Measurements from ENCODE around the gene FCHO2. TPM values are rescaled to one million over a fixed set of nuclear protein-coding genes. Genes with fewer than 3 reads are reported as not detected.
A peak's percentile ranks its signal among the peaks of the same experiment; 100 is the strongest.

The FCHO2 gene
- total RNA-seq: 10 to 100 TPM; 38.7 to 57.0 (median 46.5) TPM

- Histone ChIP-seq H3K4me3 (replicated peaks in 1 of 3) (peak within 1 kb of the TSS; percentile 43 to 92 (median 81)), H3K4me1 (peaks cover 47 to 58% of the 10 kb centered on the region in 2 donors), H3K27me3 (no peaks in the 10 kb centered on the region), H3K36me3 (no peaks in the 10 kb centered on the region), H3K9me3 (no peaks in the 10 kb centered on the region), H3K27ac (peak within 1 kb of the TSS; percentile 91 to 99 (median 96))
- intact Hi-C loops (cut with DNase I): no loop called here
- WGBS, 2 donors: 0 to 1% methylated on average over 35 to 46 of the region's 64 CpGs
- TF ChIP-seq CTCF (IDR thresholded peaks at IDR 0.05) (peak; percentile 69 to 93 (median 81)), POLR2A (IDR thresholded peaks at IDR 0.05) (peak; percentile 67 to 89)
- DNase-seq: peak; percentile 100
Measured at GRCh38 chr5:72955768-72956323, at the start of gene FCHO2. FCHO2 (plus strand) TSS chr5:72956041; CDS start chr5:72956097, 56 bp downstream.

GRCh38 chr5:72906806-72907205 lies 49.0 kb upstream of the FCHO2 start:
- no peak for DNase-seq
- Histone ChIP-seq H3K9me3 (no peaks in the 10 kb centered on the region), H3K27me3 (no peaks in the 10 kb centered on the region), H3K27ac (no peak overlapping the region), H3K4me3 (replicated peaks in 1 of 3) (no peak overlapping the region), H3K4me1 (no peaks in the 10 kb centered on the region), H3K36me3 (peaks cover 44 to 60% of the 10 kb centered on the region in 2 donors)
- intact Hi-C loops (cut with DNase I): no loop called here
- no peak for TF ChIP-seq POLR2A (IDR thresholded peaks at IDR 0.05)
- TF ChIP-seq CTCF (IDR thresholded peaks at IDR 0.05): no peak

GRCh38 chr5:72908664-72909063 lies 47.2 kb upstream of the FCHO2 start:
- Histone ChIP-seq H3K4me1 (no peaks in the 10 kb centered on the region), H3K4me3 (replicated peaks in 1 of 3) (no peak overlapping the region), H3K9me3 (no peaks in the 10 kb centered on the region), H3K27me3 (no peaks in the 10 kb centered on the region), H3K36me3 (peaks cover 39 to 53% of the 10 kb centered on the region in 2 donors), H3K27ac (no peak overlapping the region)
- intact Hi-C loops (cut with DNase I): no loop called here
- 88 to 89% methylated on average over 6 of the region's 6 CpGs for WGBS, 2 donors
- no peak for DNase-seq
- TF ChIP-seq CTCF (IDR thresholded peaks at IDR 0.05) (no peak), POLR2A (IDR thresholded peaks at IDR 0.05) (no peak)

GRCh38 chr5:72917371-72917776 lies 38.5 kb upstream of the FCHO2 start:
- no peak for DNase-seq
- H3K9me3 ChIP-seq: no peaks in the 10 kb centered on the region
- no peak overlapping the region for H3K27ac ChIP-seq
- H3K4me1 ChIP-seq: peaks cover 0 to 5% of the 10 kb centered on the region in 2 donors
- intact Hi-C loops (cut with DNase I): no loop called here
- TF ChIP-seq POLR2A (IDR thresholded peaks at IDR 0.05): no peak
- no peak for TF ChIP-seq CTCF (IDR thresholded peaks at IDR 0.05)
- no peak overlapping the region for H3K4me3 ChIP-seq (replicated peaks in 1 of 3)
- no peaks in the 10 kb centered on the region for H3K27me3 ChIP-seq
- no peaks in the 10 kb centered on the region for H3K36me3 ChIP-seq
- 93 to 95% methylated on average over 1 of the region's 1 CpG for WGBS, 2 donors

GRCh38 chr5:72920690-72921502 lies 34.9 kb upstream of the FCHO2 start:
- DNase-seq: no peak
- Histone ChIP-seq H3K4me1 (peaks cover 0 to 5% of the 10 kb centered on the region in 2 donors), H3K36me3 (no peaks in the 10 kb centered on the region), H3K27me3 (no peaks in the 10 kb centered on the region), H3K27ac (no peak overlapping the region), H3K9me3 (no peaks in the 10 kb centered on the region), H3K4me3 (replicated peaks in 1 of 3) (no peak overlapping the region)
- peak in 3 of 6 experiments; percentile 30 to 46 (median 40) for TF ChIP-seq CTCF (IDR thresholded peaks at IDR 0.05)
- no peak for TF ChIP-seq POLR2A (IDR thresholded peaks at IDR 0.05)
- intact Hi-C loops (cut with DNase I): no loop called here
- 8 to 10% methylated on average over 4 of the region's 4 CpGs for WGBS, 2 donors

Data from thyroid gland (tissue), 4 donors.